Testis (tissue), 3 donors: ENCODE measurements around the gene CERS5. TPM values are rescaled to one million over a fixed set of nuclear protein-coding genes. Genes with fewer than 3 reads are reported as not detected.

Source experiments
- DNase-seq: peaks from one replicate; pipeline ENCODE4 v3.0.0-alpha.2; 2019
- H3K27ac ChIP-seq, 2 donors: fragments of 200-600 bp; sonication (generic); one replicate each; pipeline ENCODE4 v1.5.1; 2019
- H3K27me3 ChIP-seq: fragments of 200-600 bp; sonication (generic); one replicate; pipeline ENCODE4 v1.5.1; 2019
- H3K36me3 ChIP-seq: fragments of 200-600 bp; sonication (generic); one replicate; pipeline ENCODE4 v1.5.1; 2017; ENCODE audit warnings: low read depth; ENCODE audit errors: missing control alignments
- H3K4me1 ChIP-seq: fragments of 200-600 bp; sonication (generic); one replicate; pipeline ENCODE4 v1.5.1; 2019
- H3K4me3 ChIP-seq, 2 donors: fragments of 200-600 bp; sonication (generic); one replicate each; pipeline ENCODE4 v1.5.1; 2017 to 2019
- H3K9me3 ChIP-seq: fragments of 200-600 bp; sonication (generic); one replicate; pipeline ENCODE4 v1.5.1; 2017
- POLR2A ChIP-seq: fragments of 450-650 bp; IDR thresholded peaks from one replicate; pipeline ENCODE4 v1.6.1; 2017; ENCODE audit warnings: antibody characterized with exemption, mild to moderate bottlenecking, moderate library complexity
- WGBS, 2 donors: methylation state at CpG; one replicate each; pipeline ENCODE4 v1.1.5; 2018; 5-methylcytosine and 5-hydroxymethylcytosine counted together
- intact Hi-C: fragments of 100-400 bp; cut with DNase I; formaldehyde crosslinking; loops from one replicate; pipeline ENCODE4 v1.15.1; 2023; ENCODE audit warnings: low total_unique reads
- polyA plus RNA-seq: library from polyadenylated mRNA; stranded (reverse); fragments of 350-450 nt; fragmentation: Illumina TruSeq; extraction: RNeasy Lipid Tissue Mini Kit (QIAGEN cat#74804); gene quantifications from one replicate; pipeline ENCODE4 v1.2.3, GENCODE V29; 2014; ENCODE audit warnings: low read depth, low replicate concordance; ENCODE audit not compliant: insufficient read depth
- total RNA-seq, 2 donors: library from RNA; depleted of rRNA; stranded (reverse); fragments of >200 nt; gene quantifications; one replicate each; pipeline ENCODE4 v1.2.3, GENCODE V29; 2016
- TF ChIP-seq, protein P1 (sequence below), 3 experiments: fragments of 450-650 bp in 2 of 3; fragments of 200-600 bp in 1 of 3; sonication (generic) in 1 of 3; IDR thresholded peaks; one replicate each; pipeline ENCODE4 v1.5.1; 2016 to 2019; ENCODE audit warnings: antibody characterized with exemption in 3 of 3, mild to moderate bottlenecking in 2 of 3, moderate library complexity in 1 of 3

The CERS5 gene
- total and polyA plus RNA-seq, 3 donors from 2014 or later: 33.5 to 36.5 (median 34.3) TPM

DNA sequence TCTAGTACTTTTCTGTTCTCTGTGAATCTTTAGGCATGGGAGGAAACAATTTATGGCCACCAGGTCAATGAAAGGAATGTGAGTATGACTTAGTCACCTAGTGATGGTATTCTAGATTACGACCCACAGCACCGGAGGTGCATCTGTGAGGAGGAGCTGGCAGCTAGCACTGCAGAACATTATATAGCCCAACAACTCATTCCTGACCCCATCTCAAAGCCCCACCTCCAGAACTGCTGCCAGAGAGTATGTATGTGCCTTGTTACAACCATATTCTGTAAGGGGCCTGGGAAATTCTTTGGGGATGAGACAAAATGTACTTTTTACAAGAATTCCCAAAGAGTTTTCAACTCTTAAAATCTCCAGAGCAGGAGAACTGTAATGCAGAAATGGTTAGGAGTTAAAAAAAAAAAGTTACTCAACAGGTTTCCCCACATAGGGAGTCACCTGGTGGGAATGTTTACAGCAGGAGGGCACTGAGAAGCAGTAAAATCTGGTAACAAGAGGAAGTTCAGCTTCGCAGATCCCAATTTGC is 34.9 kb upstream of the CERS5 start:
- Histone ChIP-seq H3K27ac (no peak overlapping the region), H3K36me3 (no peaks in the 10 kb centered on the region), H3K27me3 (no peaks in the 10 kb centered on the region), H3K4me1 (no peaks in the 10 kb centered on the region), H3K4me3 (no peak overlapping the region), H3K9me3 (no peaks in the 10 kb centered on the region)
- intact Hi-C loops: no loop called here
- 76 to 93% methylated on average over 3 of the region's 3 CpGs for WGBS, 2 donors
- no peak for TF ChIP-seq POLR2A
- TF ChIP-seq, protein P1, sequence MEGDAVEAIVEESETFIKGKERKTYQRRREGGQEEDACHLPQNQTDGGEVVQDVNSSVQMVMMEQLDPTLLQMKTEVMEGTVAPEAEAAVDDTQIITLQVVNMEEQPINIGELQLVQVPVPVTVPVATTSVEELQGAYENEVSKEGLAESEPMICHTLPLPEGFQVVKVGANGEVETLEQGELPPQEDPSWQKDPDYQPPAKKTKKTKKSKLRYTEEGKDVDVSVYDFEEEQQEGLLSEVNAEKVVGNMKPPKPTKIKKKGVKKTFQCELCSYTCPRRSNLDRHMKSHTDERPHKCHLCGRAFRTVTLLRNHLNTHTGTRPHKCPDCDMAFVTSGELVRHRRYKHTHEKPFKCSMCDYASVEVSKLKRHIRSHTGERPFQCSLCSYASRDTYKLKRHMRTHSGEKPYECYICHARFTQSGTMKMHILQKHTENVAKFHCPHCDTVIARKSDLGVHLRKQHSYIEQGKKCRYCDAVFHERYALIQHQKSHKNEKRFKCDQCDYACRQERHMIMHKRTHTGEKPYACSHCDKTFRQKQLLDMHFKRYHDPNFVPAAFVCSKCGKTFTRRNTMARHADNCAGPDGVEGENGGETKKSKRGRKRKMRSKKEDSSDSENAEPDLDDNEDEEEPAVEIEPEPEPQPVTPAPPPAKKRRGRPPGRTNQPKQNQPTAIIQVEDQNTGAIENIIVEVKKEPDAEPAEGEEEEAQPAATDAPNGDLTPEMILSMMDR (IDR thresholded peaks at IDR 0.05): no peak
- DNase-seq: no peak

DNA sequence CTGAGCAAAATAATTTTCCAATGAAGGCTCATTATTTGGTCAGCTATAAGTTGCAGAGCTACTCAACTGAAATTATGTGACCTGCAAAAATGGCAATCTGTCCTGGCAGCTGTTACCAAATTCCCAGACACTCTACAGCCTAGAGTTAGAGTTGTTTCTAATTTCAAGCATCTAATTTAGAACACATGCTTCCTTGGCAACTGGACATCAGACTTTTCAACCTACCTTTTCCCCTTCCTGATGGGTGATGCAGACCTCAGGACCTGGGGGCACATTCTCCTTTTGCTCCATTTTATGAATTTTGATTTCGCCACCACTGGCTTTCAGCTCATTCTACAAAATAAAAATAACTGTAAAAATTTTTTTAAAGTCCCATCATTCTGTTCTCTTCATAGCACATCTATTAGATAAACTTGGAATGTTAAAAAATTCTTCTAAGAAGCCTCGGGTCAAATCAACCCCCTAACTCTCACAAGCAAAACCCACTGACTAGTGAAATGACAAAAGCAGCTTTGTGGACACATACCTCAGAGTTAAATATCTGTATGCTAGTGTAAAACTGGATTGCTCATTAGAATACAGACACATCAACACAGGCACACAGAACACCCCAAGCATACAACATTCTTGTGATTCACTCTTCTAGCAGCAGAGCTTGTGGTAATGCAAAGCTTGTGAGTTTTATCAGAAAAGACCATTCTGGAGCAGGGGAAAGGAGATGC is 33.5 kb upstream of the CERS5 start:
- Histone ChIP-seq H3K27ac (no peak overlapping the region), H3K4me3 (no peak overlapping the region), H3K27me3 (no peaks in the 10 kb centered on the region), H3K9me3 (no peaks in the 10 kb centered on the region), H3K4me1 (no peaks in the 10 kb centered on the region), H3K36me3 (no peaks in the 10 kb centered on the region)
- intact Hi-C loops: no loop called here
- DNase-seq: no peak
- 69 to 76% methylated on average over 2 of the region's 2 CpGs for WGBS, 2 donors
- no peak for TF ChIP-seq POLR2A
- TF ChIP-seq, protein P1 (IDR thresholded peaks at IDR 0.05): no peak

DNA sequence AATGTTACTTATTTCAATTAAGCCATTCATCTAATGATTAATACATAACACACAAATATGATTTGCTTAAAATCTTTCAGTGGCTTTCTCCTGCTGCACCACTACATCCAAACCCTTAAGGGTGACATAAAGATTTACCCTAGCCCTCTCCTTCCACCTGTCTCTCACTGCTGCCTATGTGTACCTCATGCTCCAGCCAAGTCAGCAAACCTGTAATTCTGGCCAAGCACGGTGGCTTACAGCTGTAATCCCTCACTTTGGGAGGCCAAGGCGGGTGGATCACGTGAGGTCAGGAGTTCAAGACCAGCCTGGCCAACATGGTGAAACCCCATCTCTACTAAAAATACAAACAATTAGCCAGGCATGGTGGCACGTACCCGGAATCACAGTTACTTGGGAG is 31.7 kb upstream of the CERS5 start:
- H3K27me3 ChIP-seq: no peaks in the 10 kb centered on the region
- intact Hi-C loops: no loop called here
- DNase-seq: no peak
- TF ChIP-seq, protein P1 (IDR thresholded peaks at IDR 0.05): no peak
- no peak for TF ChIP-seq POLR2A
- H3K4me3 ChIP-seq: no peak overlapping the region
- no peaks in the 10 kb centered on the region for H3K9me3 ChIP-seq
- H3K4me1 ChIP-seq: no peaks in the 10 kb centered on the region
- WGBS, 2 donors: 91 to 92% methylated on average over 5 of the region's 5 CpGs
- no peaks in the 10 kb centered on the region for H3K36me3 ChIP-seq
- H3K27ac ChIP-seq: no peak overlapping the region

DNA sequence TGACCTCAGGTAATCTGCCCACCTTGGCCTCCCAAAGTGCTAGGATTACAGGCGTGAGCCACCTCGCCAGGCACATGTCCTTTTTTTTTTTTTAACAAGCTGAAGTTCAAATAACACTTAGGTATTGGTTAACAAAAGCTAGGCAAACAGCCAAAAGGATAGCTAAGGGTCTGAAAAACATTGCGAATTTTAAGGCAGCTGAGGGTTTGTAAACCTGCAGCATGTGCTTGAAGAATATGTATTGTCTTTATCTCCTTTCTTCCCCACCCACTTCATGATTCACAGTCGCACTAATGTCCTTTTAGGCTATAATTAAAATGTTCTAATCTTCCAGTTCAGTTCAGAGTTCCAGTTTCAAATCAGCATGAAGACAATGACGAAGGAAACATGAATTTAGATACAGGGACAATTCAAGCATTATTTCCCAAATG is 30.1 kb upstream of the CERS5 start:
- H3K36me3 ChIP-seq: no peaks in the 10 kb centered on the region
- H3K27me3 ChIP-seq: no peaks in the 10 kb centered on the region
- TF ChIP-seq POLR2A: no peak
- TF ChIP-seq, protein P1 (IDR thresholded peaks at IDR 0.05): no peak
- no peaks in the 10 kb centered on the region for H3K9me3 ChIP-seq
- no peaks in the 10 kb centered on the region for H3K4me1 ChIP-seq
- WGBS, 2 donors: 71 to 82% methylated on average over 5 of the region's 5 CpGs
- intact Hi-C loops: no loop called here
- no peak overlapping the region for H3K27ac ChIP-seq
- no peak for DNase-seq
- no peak overlapping the region for H3K4me3 ChIP-seq

DNA sequence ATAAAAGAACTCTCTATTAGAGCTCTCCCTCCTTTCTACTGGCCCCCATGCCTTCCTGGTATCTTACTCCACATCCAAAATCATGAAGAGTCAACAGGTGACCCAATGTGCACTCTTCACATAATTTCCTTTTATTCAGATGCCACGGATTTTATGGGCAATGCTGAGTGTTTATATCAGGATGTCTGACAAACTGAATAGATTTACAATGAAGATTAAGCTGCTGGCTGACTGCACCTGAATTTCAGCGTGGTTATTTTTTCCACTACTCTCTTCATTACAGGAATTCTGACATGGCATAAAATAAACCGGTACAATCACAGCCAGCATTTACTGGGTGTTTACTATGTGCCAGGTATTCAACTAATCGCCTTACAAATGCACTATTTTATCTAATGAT is 29.4 kb upstream of the CERS5 start:
- no peak overlapping the region for H3K4me3 ChIP-seq
- no peaks in the 10 kb centered on the region for H3K4me1 ChIP-seq
- no peaks in the 10 kb centered on the region for H3K9me3 ChIP-seq
- WGBS, 2 donors: 82 to 86% methylated on average over 4 of the region's 4 CpGs
- DNase-seq: no peak
- TF ChIP-seq, protein P1 (IDR thresholded peaks at IDR 0.05): no peak
- no peak for TF ChIP-seq POLR2A
- H3K27me3 ChIP-seq: no peaks in the 10 kb centered on the region
- intact Hi-C loops: no loop called here
- no peaks in the 10 kb centered on the region for H3K36me3 ChIP-seq
- H3K27ac ChIP-seq: no peak overlapping the region
